ENCODE data around the gene CHST15.

The CHST15 gene

DNA sequence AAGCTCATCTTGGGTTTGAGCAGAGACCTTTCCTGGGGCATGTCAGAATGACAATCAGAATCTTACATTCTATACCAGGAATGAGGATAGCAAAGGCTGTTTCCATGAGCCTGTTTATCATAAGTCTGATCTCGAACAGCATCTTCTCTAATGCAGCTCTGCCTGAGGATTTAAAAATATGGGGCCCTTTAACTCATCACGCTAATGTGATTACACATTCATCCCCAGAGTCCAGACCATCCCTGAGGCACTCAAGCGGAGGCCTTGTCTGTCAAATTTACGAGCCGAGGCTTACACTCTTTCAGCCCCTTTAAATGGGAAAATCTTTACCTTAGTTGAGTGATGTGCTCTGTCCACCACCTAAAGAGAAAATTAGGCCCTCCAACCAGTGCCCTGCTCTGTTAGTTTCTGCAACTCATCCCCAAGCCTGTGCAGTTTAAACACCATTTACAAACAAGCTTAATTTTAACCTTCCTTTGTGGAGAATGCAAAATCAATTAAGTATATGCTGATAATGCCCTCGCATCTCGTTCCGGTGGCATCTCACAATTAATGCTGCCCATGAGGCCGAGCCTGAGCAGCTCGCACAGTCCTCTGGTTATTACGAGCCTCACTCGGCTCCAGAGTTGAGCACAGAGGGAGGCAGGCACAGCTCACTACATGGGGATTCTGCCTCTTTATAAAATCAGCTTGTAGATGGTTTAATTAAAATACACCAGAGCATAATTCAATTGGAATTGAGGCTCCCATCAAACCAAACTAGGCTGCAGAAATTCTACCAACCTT, 16.0 kb downstream of the CHST15 start:
- DNase-seq (no peak), ATAC-seq (replicated peaks) (no peak)
- Mint-ChIP-seq H3K4me1 (peaks cover 66 to 86% of the 10 kb centered on the region in 2 donors), H3K27me3 (no peaks in the 10 kb centered on the region), H3K4me3 (no peak overlapping the region), H3K27ac (peak overlapping the region; percentile 63), H3K36me3 (peaks cover under 1 to 2% of the 10 kb centered on the region in 2 donors), H3K9me3 (no peaks in the 10 kb centered on the region)

- no peak for DNase-seq
- Mint-ChIP-seq H3K4me3 (no peak overlapping the region), H3K27ac (no peak overlapping the region), H3K27me3 (no peaks in the 10 kb centered on the region), H3K36me3 (peaks cover 0 to 2% of the 10 kb centered on the region in 2 donors), H3K4me1 (peaks cover 73 to 90% of the 10 kb centered on the region in 2 donors), H3K9me3 (no peaks in the 10 kb centered on the region)
- no peak for ATAC-seq (replicated peaks)
Observed at GRCh38 chr10:124076148-124076733, 17.2 kb downstream of the CHST15 start.

GRCh38 chr10:124075231-124075955, 18.0 kb downstream of the CHST15 start:
- Mint-ChIP-seq H3K27me3 (no peaks in the 10 kb centered on the region), H3K9me3 (no peaks in the 10 kb centered on the region), H3K27ac (no peak overlapping the region), H3K36me3 (peaks cover 0 to 2% of the 10 kb centered on the region in 2 donors), H3K4me3 (no peak overlapping the region), H3K4me1 (peaks cover 68 to 88% of the 10 kb centered on the region in 2 donors)
- no peak for DNase-seq
- no peak for ATAC-seq (replicated peaks)

DNA sequence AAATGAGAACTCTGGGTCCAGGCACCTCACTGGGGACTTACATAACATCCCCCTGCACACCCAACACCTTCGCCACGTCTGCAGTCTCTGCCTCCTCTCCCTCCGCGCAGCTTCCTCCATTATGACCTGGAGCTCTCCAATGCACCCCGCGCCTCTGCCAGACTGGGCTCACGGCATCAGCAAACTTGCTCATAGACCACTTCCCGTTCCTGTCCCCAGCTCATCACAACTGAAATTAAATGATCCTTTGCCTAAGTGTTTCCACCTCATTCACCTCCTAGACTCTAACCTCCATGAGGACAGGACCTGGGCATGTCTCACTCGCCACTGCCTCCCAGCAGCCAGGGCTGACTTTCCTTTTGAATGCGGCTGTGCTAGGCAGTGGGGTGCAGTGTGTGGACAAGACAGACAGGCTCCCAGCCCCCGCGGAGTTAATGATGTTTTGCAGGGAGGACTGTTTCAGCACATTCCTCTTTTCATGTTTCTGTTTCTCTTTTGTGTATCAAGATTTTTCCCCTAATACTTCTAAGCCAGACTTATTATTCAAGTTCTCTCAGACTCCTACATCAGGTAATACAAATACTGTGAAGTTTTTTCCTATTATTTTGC, 18.8 kb downstream of the CHST15 start:
- Mint-ChIP-seq H3K4me3 (peak overlapping the region; percentile 11 to 26), H3K36me3 (peaks cover 0 to 2% of the 10 kb centered on the region in 2 donors), H3K27me3 (no peaks in the 10 kb centered on the region), H3K9me3 (no peaks in the 10 kb centered on the region), H3K27ac (peak overlapping the region; percentile 62), H3K4me1 (peaks cover 61 to 86% of the 10 kb centered on the region in 2 donors)
- peak; percentile 59 to 60 for ATAC-seq (replicated peaks)
- no peak for DNase-seq

DNA sequence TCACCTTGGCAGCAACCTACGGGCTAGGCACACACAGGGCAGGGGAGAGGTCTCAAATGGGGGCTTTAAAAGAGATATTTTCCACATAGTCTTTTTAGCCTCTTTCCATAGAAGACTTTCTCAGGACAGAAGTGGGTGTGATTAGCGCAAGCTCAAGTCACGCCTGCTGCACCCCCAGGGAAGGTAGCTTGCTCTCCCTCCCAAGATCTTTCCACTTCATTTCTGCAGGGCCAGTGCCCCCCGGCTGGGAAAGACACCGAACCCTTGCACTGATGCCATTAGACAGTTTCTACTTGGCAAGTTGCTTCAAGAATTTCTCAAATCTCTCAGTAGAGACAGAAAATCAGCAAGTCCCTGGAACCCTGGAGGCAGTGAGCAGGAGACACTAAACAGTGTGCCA, 19.4 kb downstream of the CHST15 start:
- DNase-seq (no peak), ATAC-seq (replicated peaks) (no peak)
- Mint-ChIP-seq H3K27me3 (no peaks in the 10 kb centered on the region), H3K9me3 (no peaks in the 10 kb centered on the region), H3K4me1 (peaks cover 59 to 87% of the 10 kb centered on the region in 2 donors), H3K27ac (no peak overlapping the region), H3K4me3 (no peak overlapping the region), H3K36me3 (peaks cover 0 to 2% of the 10 kb centered on the region in 2 donors)

DNA sequence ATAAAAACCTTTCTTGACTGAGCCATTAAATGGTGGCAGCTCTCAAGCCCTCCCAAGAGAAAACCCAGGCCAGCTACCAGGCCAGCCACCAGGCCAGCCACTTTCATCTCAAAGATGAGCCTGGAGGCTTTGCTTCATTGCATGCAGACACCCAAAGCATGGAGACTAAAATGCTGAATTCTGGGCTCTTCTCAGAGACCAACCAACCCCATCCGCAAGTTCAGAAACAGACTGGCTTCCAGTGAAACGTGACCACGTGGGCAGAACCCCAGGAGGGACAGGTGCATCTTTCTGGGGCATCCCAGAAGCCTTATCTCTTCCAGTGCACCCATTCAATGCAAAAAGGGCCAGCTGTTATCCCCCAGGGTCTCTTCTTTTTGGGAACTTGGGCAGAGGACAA, 20.9 kb downstream of the CHST15 start:
- no peaks in the 10 kb centered on the region for H3K9me3 Mint-ChIP-seq

DNA sequence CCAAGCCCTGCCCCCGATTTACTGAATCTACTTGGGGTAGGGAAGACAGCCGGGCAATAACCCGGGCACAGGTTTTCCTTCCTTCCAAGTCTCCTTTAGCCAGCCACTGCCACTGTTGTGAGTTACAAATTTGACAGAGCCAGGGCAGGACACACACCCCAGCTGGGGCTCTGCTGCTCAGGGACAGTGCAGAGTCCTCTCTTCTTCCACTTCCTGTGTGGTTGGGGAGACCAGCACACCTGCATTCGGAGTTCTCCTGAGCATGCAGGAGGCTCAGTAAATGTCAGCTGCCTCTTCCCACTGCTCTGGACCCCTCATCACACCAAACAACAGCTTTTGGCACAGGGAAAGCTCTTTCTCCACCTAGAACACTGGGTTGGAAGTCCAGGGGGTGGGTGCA, 21.3 kb downstream of the CHST15 start:
- Mint-ChIP-seq H3K4me3 (peak overlapping the region; percentile 36 to 53), H3K27ac (peak overlapping the region; percentile 90), H3K9me3 (no peaks in the 10 kb centered on the region), H3K27me3 (no peaks in the 10 kb centered on the region), H3K4me1 (peaks cover 54 to 87% of the 10 kb centered on the region in 2 donors), H3K36me3 (peaks cover 0 to 2% of the 10 kb centered on the region in 2 donors)
- DNase-seq (no peak), ATAC-seq (replicated peaks) (peak; percentile 51 to 69)

More for the DNA sequence above, 20.9 kb downstream of the CHST15 start:
- Mint-ChIP-seq H3K4me1 (peaks cover 54 to 87% of the 10 kb centered on the region in 2 donors), H3K4me3 (peak overlapping the region; percentile 36 to 53), H3K27ac (peak overlapping the region; percentile 90), H3K36me3 (peaks cover 0 to 2% of the 10 kb centered on the region in 2 donors), H3K27me3 (no peaks in the 10 kb centered on the region)
- ATAC-seq (replicated peaks) = peak; percentile 38 to 61
- DNase-seq = no peak

GRCh38 chr10:124071141-124071540, 22.3 kb downstream of the CHST15 start:
- DNase-seq (no peak), ATAC-seq (replicated peaks) (no peak)
- peaks cover 55 to 89% of the 10 kb centered on the region in 2 donors for H3K4me1 Mint-ChIP-seq
- peaks cover 0 to 2% of the 10 kb centered on the region in 2 donors for H3K36me3 Mint-ChIP-seq
- H3K4me3 Mint-ChIP-seq = no peak overlapping the region
- H3K9me3 Mint-ChIP-seq = no peaks in the 10 kb centered on the region
- H3K27ac Mint-ChIP-seq = no peak overlapping the region
- no peaks in the 10 kb centered on the region for H3K27me3 Mint-ChIP-seq

DNA sequence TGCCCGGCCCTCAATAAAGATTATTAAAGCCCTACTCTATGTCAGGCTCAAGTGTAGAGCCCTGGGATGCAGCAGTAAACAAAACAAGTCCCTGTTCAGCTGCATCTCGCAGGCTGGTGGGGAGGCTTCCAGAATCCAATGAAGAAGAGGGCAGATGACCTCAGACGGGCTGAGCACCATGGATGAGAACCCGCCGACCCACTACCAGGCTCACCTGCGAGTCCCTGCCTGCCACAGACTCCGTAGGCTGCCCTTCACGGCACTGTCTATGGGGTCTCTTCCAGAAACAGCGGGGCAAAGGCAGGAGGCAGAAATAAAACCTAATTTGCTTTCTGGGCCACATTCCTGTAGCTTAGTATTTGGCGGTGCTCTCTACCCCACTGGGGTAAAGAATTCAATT, 22.7 kb downstream of the CHST15 start:
- Mint-ChIP-seq H3K9me3 (no peaks in the 10 kb centered on the region), H3K4me3 (no peak overlapping the region), H3K27ac (no peak overlapping the region), H3K27me3 (no peaks in the 10 kb centered on the region), H3K4me1 (peaks cover 51 to 89% of the 10 kb centered on the region in 2 donors), H3K36me3 (peaks cover 0 to 2% of the 10 kb centered on the region in 2 donors)
- DNase-seq (no peak), ATAC-seq (replicated peaks) (no peak)

DNA sequence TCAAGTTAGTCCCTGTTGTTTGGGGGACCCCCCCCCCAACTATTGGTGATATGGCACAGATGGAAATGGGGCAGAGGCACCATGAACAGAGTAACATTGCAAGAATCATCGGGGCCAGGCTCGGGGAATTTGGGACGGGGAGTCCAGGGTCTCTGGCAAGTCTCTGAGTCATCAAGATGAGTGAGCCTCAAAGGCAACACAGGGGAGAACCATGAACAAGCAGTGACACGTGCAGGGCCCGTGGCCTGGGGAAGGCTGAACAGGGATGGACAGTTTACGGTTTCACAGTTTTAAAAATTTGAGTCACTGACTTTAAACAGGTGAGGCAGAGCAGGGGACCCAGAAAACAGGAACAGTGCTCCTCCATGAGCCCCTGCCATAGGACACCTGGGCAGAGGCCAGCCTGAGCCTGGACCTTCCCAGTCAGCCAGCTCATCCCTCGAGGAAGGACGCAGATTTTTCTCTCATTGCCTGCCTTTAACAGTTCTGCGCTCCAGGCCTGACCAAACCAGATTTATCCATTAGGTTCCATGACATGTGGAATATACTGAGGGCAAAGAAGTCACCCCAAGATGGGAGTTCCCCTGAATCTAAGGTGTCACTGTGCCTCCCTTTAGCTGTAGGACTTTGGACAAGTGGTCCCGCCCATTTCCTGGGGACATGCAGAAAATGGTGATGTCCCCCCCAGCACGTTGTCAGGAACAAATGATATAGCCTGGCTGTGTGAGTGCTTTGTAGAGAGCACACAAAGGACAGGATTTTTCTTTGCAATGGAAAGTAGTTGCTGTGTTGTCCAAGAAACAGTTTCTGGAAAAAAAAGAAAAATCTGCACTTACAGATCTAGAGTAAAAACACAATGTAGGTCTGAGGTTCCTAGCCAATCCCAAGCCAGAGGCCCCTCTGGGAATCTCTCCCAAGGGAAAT, 23.8 kb downstream of the CHST15 start:
- no peak overlapping the region for H3K4me3 Mint-ChIP-seq
- no peak for DNase-seq
- H3K27me3 Mint-ChIP-seq = no peaks in the 10 kb centered on the region
- no peak overlapping the region for H3K27ac Mint-ChIP-seq
- ATAC-seq (replicated peaks) = no peak
- H3K9me3 Mint-ChIP-seq = no peaks in the 10 kb centered on the region
- H3K36me3 Mint-ChIP-seq = peaks cover 0 to 2% of the 10 kb centered on the region in 2 donors
- peaks cover 46 to 88% of the 10 kb centered on the region in 2 donors for H3K4me1 Mint-ChIP-seq

DNA sequence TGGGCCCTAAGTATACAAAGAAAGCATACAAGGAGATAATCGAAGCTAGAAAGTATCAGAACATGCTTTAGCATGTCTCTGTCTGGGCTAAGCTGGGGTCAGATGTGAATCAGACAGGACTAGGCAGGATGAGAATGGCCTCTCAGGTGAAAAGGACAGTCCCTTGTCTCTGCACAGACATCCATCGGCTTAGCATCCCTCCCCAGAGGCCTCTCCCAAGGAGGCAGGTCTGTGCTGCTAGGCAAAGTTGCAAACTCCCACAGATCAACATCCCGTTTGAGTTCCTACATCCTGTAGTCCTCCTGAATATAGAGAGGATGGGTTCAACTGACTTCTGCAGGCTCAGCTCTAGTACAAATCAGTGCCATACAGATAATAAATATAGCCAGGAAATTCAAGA, 24.5 kb downstream of the CHST15 start:
- Mint-ChIP-seq H3K27ac (no peak overlapping the region), H3K27me3 (no peaks in the 10 kb centered on the region), H3K4me3 (no peak overlapping the region), H3K9me3 (no peaks in the 10 kb centered on the region), H3K36me3 (no peaks in the 10 kb centered on the region), H3K4me1 (peaks cover 45 to 88% of the 10 kb centered on the region in 2 donors)
- DNase-seq (no peak), ATAC-seq (replicated peaks) (no peak)

GRCh38 chr10:124067825-124068400, 25.5 kb downstream of the CHST15 start:
- no peak overlapping the region for H3K27ac Mint-ChIP-seq
- H3K27me3 Mint-ChIP-seq = no peaks in the 10 kb centered on the region
- DNase-seq (no peak), ATAC-seq (replicated peaks) (no peak)
- peaks cover 43 to 88% of the 10 kb centered on the region in 2 donors for H3K4me1 Mint-ChIP-seq
- no peak overlapping the region for H3K4me3 Mint-ChIP-seq
- no peaks in the 10 kb centered on the region for H3K9me3 Mint-ChIP-seq
- H3K36me3 Mint-ChIP-seq = no peaks in the 10 kb centered on the region
